Germinal center (tissue), 1 donor: ENCODE results near the gene NDRG2.

Source experiments
- DNase-seq: peaks from one replicate; pipeline ENCODE4 v3.0.0; 2012; ENCODE audit warnings: mixed read lengths, low spot score

Gene NDRG2

GRCh38 chr14:21033133-21033698 is 8.4 kb upstream of the NDRG2 start:
- DNase-seq = no peak

- no peak for DNase-seq
Measured at GRCh38 chr14:21032326-21033132, 7.7 kb upstream of the NDRG2 start.

- no peak for DNase-seq
Measured at GRCh38 chr14:21030531-21030930, 5.7 kb upstream of the NDRG2 start.

- DNase-seq = no peak
Measured at GRCh38 chr14:21029917-21030316, 5.1 kb upstream of the NDRG2 start, which contains the start of gene TPPP2. TPPP2 (plus strand) TSS chr14:21030217; CDS start chr14:21030582, 365 bp downstream.

GRCh38 chr14:21026988-21027315 is 2.1 kb upstream of the NDRG2 start:
- DNase-seq = no peak

GRCh38 chr14:21026274-21026987 is 1.6 kb upstream of the NDRG2 start:
- DNase-seq = no peak

- DNase-seq = peak; percentile 10
Measured at GRCh38 chr14:21025371-21026273, 761 bp upstream of the NDRG2 start.

- DNase-seq = no peak
Measured at GRCh38 chr14:21023817-21024584, 860 bp downstream of the NDRG2 start.

- DNase-seq = no peak
Measured at GRCh38 chr14:21023174-21023573, 1.7 kb downstream of the NDRG2 start.

GRCh38 chr14:21022686-21023085 is 2.2 kb downstream of the NDRG2 start:
- DNase-seq = no peak

GRCh38 chr14:21020977-21021545 is 3.8 kb downstream of the NDRG2 start:
- DNase-seq = no peak

GRCh38 chr14:21019366-21019765 is 5.5 kb downstream of the NDRG2 start:
- DNase-seq = no peak

GRCh38 chr14:21018781-21019180 is 6.1 kb downstream of the NDRG2 start:
- no peak for DNase-seq

- no peak for DNase-seq
Measured at GRCh38 chr14:21018286-21018685, 6.6 kb downstream of the NDRG2 start.

- no peak for DNase-seq
Measured at GRCh38 chr14:21017528-21018245, 7.2 kb downstream of the NDRG2 start.

GRCh38 chr14:21016413-21017190 is 8.3 kb downstream of the NDRG2 start:
- DNase-seq = no peak

GRCh38 chr14:21015312-21015711 is 9.5 kb downstream of the NDRG2 start:
- DNase-seq = no peak

GRCh38 chr14:21014761-21015190 is 10.1 kb downstream of the NDRG2 start:
- DNase-seq = peak; percentile 63

- DNase-seq = no peak
Measured at GRCh38 chr14:21011136-21011535, 13.7 kb downstream of the NDRG2 start.
